Dermis microvascular lymphatic vessel endothelial cell (primary cell): ENCODE results near the gene HPN. TPM values are rescaled to one million over a fixed set of nuclear protein-coding genes. Genes with fewer than 3 reads are reported as not detected.
"Not testable (repeated sequence)": the region's sequence is repeated elsewhere in the genome, so short reads cannot be mapped to it uniquely, and the experiment has no call there.

Experiments
- DNase-seq, 2 donors: peaks; one replicate each; pipeline versions ENCODE4 v3.0.0 to v3.0.0-alpha.2; 2010; ENCODE audit warnings: low read depth in 2 of 2
- total RNA-seq: library from RNA; depleted of rRNA; stranded (reverse); fragments of >200 nt; gene quantifications from 2 replicates; pipeline ENCODE4 v1.2.1, GENCODE V29; 2014

Gene HPN
- total RNA-seq, 1 donor from 2014 or later = not detected

DNA sequence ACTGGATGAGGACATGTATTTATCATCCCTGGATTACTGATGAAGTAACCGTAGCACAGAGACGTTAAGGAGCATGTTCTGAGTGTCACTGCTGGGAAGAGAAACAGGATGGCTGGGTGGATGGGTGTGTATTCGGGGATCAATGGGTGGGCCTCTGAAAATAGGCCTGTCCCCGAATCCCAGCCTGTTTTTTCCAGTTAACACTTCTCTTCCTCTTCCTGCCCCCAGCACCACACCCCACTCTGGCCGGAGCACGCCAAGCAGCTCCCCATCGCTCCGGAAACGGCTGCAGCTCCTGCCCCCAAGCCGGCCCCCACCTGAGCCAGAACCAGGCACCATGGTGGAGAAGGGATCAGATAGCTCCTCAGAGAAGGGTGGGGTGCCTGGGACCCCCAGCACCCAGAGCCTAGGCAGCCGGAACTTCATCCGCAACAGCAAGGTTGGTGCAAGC, 32.6 kb upstream of the HPN start:
- DNase-seq = no peak

DNA sequence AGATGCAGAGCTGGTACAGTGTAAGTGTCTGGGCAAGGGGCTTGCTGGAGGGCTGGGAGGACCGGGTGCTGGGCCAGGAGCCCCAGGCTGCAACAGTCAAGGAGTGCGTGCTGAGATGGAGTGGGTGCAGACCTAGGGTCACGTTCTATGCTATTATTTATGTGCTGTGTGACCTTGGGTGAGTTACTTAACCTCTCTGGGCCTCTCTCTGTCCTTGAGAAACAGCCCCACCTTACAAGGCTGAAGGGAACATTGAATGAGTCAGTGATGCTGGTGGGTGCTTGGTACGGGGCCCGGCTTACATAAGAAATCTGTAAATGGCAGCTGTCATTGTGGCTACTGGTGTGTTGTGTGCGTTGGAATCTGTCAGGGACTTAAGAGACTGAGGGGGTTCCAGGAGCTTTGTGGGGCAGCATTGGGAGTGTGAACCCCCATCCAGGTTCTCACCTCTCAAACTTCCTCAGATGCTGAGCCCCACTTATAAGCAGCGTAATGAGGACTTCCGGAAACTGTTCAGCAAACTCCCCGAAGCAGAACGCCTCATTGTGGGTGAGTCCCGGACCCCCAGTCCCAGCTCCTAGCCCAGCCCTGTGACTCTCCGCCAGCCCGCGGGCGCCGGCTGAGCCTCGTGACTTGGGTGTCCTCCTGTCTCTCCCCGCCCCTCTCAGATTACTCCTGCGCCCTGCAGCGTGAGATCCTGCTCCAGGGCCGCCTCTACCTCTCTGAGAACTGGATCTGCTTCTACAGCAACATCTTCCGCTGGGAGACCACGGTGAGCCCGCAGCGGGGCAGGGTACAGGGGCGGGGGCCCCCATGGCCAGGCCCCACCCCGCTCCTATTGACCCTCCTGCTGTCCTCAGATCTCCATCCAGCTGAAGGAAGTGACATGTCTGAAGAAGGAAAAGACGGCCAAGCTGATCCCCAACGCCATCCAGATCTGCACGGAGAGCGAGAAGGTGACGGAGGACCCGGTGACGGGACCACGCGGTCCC, 31.8 kb upstream of the HPN start:
- no peak for DNase-seq

DNA sequence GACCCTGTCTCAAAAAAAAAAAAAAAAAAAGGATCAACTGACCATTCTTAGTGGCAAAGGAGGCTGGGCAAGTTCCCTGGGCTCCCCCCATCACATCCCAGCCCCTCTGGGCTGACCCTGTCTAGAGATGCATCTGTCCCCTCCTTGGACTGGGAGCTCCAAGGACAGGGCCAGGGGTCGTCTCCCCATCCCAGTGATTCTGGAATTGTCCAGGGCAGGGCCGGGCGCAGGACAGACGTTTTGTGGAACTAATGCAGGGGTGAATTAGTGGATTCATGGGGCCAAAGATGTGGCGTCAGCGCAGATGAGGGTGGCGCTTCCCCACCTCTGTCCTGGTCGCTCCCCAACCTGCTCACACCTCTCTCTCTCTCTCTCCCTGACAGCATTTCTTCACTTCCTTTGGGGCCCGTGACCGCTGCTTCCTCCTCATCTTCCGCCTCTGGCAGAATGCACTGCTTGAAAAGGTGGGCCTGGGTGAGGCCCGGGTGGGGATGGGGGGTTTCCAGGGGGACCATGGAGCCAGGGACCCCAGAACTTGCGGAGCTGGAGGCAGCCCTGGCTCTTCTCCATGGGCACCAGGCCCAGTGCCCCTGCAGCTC, 30.3 kb upstream of the HPN start:
- DNase-seq = no peak

DNA sequence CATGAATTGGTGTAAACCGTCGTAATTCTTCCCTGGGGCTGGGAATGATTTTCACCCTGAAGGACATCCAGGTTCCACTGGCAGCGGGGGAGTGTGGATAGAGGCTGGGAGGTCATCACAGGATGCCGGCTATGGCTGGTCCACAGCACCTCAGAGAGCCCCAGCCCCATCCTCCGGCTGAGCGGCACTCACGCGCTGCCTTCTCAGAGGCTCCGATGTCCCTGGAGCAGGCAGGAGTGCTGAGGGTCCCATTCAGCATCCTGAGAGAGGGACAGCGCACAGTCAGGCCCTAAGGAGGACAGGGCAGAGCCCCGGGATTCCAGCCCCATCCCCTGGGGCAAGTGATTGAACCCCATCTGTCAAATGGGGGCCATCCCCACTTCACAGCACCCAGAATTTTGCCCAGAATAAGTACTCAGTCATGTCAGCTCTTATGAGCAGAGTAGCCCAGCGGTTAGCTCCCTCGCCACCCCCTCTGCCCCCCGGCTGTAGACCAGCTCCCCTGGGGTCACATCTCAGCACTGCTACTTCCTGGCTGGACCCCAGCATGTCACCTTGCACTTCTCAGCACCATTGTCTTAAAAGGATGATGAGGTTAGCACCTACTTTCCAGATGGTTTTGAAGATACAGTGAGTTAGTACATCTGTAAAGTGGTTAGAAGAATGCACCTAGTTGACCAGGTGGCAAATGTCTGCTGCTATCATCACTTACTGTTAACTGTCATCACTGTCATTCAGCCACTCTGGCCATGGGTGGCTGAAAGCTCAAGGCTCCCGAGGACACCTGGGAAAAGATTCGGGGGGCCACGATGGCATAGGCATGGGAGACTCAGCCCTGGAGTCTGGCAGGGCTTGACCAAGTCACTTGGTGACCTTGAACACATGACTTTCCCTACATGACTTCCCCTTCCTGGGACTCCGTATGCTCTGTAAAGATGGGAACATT, 29.5 kb upstream of the HPN start:
- DNase-seq = no peak

DNA sequence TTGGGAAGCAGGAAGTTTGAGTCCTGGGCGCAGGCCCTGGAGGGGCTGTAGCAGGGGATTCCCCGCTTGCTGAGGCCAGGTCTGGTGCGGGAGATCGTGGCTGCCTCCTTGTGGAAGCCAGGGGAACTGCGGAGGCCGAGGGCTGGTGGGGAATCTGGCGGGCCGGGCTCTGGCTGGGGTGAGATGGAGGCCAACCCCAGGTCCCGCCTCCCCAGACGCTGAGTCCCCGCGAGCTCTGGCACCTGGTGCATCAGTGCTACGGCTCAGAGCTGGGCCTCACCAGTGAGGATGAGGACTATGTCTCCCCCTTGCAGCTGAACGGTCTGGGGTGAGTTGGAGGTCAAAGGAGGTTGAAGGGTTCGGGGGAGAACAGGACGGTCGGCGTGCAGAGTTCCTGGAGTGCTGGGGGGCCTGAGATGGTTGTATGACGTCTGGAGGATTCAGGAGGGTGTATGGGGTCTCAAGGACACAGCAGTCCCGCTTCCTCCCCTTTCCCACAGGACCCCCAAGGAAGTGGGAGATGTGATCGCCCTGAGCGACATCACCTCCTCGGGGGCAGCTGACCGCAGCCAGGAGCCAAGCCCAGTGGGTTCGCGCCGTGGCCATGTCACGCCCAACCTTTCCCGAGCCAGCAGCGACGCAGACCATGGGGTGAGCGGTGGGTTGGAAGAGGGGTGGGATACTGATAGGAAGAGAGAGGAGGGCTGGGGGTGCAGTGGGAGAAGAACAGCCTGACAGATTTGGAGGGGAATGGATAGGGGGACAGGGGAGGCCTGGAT, 28.3 kb upstream of the HPN start:
- peak; percentile 41 to 75 for DNase-seq

DNA sequence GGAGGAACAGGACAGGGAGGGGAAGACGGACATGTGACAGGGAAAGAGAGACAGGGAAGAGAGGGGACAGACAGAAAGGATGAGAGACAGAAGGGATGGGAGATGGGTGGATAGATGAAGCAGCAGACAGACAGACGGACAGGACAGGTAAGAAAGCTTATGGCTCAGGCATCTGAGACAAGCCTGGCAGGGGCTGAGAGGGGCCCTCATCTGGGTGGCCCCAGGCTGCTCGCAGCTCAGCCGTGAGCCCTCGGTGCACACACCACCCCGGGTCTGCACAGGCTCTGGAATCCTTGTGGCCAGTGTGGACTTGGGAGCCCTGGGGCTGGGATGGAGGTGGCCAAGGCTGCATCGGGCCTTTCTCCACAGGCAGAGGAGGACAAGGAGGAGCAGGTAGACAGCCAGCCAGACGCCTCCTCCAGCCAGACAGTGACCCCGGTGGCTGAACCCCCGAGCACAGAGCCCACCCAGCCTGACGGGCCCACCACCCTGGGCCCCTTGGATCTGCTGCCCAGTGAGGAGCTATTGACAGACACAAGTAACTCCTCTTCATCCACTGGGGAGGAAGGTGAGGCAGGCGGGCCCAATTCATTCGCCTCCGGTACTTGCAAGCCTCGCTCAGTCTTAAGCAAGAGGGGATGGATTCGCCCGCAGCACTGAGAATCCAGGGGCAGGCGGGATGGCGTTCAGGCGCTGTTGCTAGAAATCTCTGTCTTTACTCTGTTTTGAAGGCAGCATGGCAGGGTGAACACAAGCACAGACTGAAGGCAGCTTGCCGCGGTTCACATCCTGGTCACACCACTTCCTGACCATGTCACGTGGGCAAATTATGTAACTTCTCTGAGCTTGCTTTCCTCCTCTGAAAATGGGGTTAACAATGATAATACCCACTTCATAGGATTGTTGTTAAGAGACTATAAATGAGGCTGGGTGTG, 27.4 kb upstream of the HPN start:
- DNase-seq = peak in 1 of 2 donors; percentile 29

DNA sequence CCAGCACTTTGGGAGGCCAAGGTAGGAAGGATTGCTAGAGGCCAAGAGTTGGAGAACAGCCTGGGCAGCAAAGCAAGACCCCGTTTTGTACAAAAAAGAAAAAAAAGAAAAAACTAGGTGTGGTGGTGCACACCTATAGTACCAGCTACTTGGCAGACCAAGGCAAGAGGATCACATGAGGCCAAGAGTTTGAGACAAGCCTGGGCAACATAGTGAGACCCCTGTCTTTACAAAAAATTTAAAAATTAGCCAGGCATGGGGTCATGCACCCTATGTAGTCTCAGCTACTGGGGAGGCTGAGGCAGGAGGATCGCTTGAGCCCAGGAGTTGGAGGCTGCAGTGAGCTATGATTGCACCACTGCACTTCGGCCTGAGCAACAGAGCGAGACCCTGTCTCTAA, 26.7 kb upstream of the HPN start:
- not testable (repeated sequence) for DNase-seq

DNA sequence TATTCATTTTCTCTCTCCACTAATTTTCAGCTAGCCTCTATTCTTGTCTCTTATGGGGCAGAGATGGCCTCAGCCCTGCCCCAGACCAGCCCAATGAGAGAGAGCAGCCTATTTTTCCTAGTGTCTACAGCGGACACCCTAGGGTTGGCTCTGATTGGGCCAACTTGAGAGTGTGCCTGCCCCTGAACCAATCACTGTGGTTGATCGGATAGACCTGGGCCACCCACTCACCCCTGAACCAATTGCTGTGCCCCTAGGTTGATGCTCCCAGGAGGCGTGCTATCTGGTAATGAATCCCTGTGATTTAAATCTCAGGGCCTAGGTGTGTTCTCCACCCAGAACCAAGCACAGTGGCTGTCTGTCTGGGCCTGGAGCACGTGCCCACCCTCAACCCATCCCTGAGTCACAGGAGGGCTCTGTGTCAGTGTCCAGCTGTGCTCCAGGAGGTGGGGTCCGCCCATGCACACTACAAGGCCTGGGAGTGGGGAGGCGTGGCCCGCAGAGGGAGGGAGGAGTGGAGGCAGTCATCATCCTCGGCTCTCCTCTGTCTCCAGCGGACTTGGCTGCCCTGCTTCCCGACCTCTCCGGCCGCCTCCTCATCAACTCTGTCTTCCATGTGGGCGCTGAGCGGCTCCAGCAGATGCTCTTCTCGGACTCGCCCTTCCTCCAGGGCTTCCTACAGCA, 26.1 kb upstream of the HPN start:
- no peak for DNase-seq

DNA sequence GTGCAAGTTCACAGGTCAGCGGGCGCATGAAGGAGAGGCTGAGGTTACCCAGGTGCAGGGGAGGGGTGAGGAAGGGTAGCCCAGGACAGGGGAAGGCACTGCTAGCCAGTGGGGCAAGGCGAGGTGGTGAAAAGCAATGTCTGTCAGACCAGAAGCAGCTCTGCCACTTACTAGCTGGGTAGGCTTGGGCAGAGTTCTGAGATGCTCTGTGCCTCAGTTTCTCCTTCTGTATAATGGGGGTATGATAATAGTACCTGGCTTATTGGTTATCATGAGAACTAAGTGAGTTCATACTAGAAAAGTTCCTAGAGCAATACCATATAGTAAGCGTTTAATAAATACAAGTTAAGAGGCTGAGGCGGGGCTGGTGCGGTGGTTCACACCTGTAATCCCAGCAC, 25.6 kb upstream of the HPN start:
- no peak for DNase-seq

DNA sequence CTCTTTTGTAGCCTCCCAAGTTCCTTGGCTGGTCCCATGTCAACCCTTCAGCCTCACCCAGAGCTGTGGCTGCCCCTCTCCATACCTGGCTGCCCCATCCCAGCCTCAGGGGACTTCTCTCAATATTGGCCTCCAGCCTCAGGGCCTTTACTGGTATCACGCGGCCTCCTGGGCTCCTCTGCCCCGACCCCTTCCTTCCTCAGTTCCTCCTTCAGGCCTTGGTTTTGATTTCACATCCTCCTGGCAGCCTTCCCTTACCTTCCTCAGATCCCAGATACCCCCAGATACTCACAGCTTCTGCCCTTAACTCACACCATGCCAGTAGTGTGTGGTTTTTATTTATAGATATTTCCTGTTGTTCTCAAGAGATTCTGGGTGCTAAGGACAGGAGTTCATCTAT, 24.0 kb upstream of the HPN start:
- no peak for DNase-seq

DNA sequence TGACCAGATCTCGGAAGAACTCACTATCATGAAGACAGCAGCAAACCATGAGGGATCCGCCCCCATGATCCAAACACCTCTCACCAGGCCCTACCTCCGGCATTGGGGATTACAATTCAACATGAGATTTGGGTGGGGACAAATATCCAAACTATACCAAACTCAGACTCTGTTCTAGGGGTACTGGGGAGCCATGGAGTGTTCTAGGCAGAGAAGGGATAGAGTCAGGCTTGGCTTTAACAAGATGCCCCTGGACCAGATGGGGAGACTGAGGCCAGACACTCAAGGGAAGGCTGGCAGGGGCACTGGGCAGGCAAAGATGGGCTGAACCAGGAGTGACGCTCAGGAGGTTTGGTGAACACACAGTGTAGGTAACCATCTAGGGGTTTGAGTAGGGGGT, 23.1 kb upstream of the HPN start:
- DNase-seq = no peak

DNA sequence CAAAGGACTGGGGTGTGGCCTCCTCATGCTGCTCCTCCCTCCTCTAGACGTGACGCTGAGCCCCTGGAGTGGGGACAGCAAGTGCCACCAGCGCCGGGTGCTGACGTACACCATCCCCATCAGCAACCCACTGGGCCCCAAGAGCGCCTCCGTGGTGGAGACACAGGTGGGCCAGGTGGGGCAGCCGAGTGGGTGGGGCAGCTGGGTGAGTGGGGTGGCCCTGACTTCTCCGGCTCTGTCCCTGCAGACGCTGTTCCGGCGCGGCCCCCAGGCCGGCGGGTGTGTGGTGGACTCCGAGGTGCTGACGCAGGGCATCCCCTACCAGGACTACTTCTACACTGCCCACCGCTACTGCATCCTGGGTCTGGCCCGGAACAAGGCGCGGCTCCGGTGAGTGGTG, 22.4 kb upstream of the HPN start:
- DNase-seq = no peak

DNA sequence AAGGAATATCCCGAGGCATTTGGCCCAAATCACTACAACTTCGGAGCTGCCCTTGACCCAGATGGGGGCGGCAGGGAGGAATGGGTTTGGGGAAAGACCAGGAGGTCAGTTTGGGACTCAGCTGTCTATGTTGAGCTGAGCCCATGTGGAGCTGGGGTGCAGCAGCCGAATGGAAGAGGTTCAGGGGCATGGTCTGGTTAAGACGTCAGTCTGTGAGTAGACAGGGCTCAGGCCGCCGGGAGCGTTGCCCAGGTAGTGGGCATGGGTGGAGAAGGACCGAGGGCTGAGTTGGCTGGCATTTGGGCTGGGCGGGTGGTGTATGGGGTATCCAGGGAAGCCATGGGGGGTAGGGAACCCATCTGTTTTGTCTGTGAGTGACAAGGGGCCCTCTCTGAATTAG, 20.5 kb upstream of the HPN start:
- DNase-seq = no peak

DNA sequence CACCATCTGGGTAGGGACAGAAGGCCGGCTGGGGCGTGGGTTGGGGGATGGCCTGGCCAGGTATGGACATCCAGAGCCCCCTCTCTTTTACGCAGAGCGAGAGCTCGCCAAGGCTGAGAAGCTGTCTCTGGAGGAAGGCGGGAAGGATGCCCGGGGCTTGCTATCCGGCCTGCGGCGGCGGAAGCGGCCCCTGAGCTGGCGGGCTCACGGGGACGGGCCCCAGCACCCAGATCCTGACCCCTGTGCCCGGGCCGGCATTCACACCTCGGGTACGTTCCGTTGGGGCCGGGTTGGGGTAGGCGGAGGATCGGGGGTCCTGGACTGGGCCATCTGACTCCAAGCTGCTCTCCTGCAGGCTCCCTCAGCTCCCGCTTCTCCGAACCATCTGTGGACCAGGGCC, 19.9 kb upstream of the HPN start:
- DNase-seq = no peak

DNA sequence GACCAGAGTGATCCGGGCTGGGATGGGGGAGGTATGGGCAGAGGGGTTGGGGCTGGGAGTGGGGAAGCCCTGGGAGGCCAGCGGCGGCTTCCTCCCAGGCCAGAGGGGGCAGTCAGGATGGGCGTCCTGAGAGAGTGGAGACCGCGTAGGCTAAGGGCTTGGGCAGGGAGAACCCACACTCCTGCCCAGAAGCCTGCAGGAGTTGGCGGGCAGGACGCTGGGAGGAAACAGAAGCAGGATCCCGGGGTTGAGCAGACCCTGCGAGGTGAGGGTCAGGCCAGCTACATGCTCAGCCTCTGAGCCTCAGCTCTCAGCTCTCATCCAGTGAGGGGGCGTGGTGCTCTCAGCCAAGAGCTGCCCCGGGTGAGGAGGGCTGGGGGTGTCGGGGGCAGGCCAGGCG, 19.1 kb upstream of the HPN start:
- DNase-seq = no peak

DNA sequence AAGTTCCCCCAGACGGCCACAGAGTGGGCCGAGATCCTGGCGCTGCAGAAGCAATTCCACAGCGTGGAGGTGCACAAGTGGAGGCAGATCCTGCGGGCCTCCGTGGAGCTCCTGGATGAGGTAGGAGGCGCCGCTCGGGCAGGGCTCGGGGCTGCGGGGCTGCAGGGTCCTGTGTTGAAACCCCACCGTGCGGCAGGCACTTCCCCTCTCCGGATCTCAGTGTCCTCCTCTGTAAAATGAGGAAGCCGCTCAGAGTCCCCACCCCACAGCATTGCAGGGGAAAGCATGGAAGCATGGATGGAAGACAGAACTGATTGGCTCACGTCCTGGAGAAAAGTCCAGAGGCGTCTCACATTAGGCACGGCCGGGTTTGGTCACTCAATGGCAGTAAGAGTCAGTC, 18.1 kb upstream of the HPN start:
- DNase-seq = no peak

DNA sequence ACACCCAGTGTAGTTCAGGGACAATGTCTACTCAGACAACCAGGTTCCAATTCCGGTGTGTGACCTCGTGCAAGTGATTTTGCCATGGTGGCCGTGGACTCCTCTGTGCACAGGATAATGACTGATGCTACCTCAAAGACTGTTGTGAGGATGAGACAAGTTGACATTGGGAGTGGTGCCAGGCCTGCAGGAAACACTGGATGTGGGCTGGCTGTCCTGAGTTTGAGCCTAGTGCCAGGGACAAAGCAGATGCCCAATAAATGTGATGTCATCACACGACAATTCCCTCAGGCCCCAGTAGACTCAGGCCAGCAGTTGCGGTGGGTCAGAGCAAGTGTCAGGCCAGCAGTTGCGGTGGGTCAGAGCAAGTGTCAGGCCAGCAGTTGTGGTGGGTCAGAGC, 17.4 kb upstream of the HPN start:
- DNase-seq = no peak

DNA sequence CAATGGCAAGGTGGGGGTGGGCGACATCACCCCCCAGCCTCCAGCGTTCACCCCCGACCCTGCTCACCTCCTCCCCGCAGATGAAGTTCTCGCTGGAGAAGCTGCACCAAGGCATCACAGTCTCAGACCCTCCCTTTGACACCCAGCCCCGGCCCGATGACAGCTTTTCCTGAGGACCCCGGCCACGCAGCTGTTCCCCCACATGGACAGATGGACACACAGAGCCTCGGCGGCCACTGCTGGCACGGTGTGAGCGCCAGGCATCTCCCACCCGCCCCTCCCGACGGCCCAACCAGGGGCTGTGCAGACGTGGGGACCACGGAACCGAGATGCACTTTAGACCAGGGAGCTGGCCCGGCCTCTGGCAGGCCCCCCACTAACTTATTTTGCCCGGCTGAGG, 15.6 kb upstream of the HPN start:
- DNase-seq = no peak

DNA sequence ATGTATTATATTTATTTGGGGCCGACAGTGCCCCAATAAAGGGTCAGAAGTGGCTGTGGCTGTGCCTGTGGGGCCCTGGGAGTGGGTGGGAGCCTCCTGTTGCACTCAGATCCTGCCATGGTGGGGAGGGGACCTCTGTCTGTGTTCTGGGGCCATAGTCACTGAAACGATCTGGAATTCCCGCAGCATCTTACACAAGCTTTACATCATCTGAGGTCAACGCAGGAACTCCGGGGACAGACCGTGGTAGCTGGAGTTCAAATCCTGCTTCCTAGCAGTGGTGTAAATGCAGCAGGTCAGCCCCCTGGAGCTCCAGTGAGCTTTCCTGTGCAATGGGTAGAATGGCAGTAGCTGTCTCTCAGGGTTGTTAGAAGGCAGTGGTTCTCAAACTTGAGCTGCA, 15.1 kb upstream of the HPN start:
- DNase-seq = no peak
